Type B pancreatic cell (in vitro differentiated cells): ENCODE data around the gene MS4A4A. TPM values are rescaled to one million over a fixed set of nuclear protein-coding genes. Genes with fewer than 3 reads are reported as not detected.
"Not testable (repeated sequence)": the region's sequence is repeated elsewhere in the genome, so short reads cannot be mapped to it uniquely, and the experiment has no call there.

ENCODE experiments used
- DNase-seq: peaks from one replicate; pipeline ENCODE4 v3.0.0; 2021; ENCODE audit warnings: mixed read lengths; ENCODE audit not compliant: unreplicated experiment; ENCODE audit errors: extremely low spot score
- H3K27ac Mint-ChIP-seq: 2 replicates; pipeline ENCODE4 v1.8.0; 2021; ENCODE audit warnings: mild to moderate bottlenecking, mixed read lengths
- H3K27me3 Mint-ChIP-seq: 2 replicates; pipeline ENCODE4 v1.8.0; 2021; ENCODE audit warnings: mixed read lengths
- H3K36me3 Mint-ChIP-seq: 2 replicates; pipeline ENCODE4 v1.8.0; 2021; ENCODE audit warnings: mixed read lengths
- H3K4me1 Mint-ChIP-seq: one replicate; pipeline ENCODE4 v1.8.0; 2021; ENCODE audit warnings: mixed read lengths; ENCODE audit not compliant: unreplicated experiment
- H3K4me3 Mint-ChIP-seq: 2 replicates; pipeline ENCODE4 v1.8.0; 2021; ENCODE audit warnings: mild to moderate bottlenecking, mixed read lengths
- H3K9me3 Mint-ChIP-seq: 2 replicates; pipeline ENCODE4 v1.8.0; 2021; ENCODE audit warnings: mixed read lengths
- CTCF ChIP-seq: fragments of 200-600 bp; sonication (generic); conservative IDR thresholded peaks from 2 replicates; pipeline ENCODE4 v1.5.0; 2021; ENCODE audit warnings: antibody characterized with exemption, mild to moderate bottlenecking
- total RNA-seq: library from RNA; stranded (reverse); gene quantifications from 2 replicates; pipeline ENCODE4 v1.2.1, GENCODE V29; 2021; ENCODE audit warnings: low replicate concordance

MS4A4A gene
- total RNA-seq, 1 donor from 2014 or later, result not detected

- H3K9me3 Mint-ChIP-seq, result peaks cover 5% of the 10 kb centered on the region
- H3K27me3 Mint-ChIP-seq, result peaks cover 9% of the 10 kb centered on the region
- TF ChIP-seq CTCF, result no peak
- H3K4me1 Mint-ChIP-seq, result no peaks in the 10 kb centered on the region
- H3K36me3 Mint-ChIP-seq, result no peaks in the 10 kb centered on the region
- no peak overlapping the region for H3K4me3 Mint-ChIP-seq
- no peak for DNase-seq
- no peak overlapping the region for H3K27ac Mint-ChIP-seq
Measured at GRCh38 chr11:60264644-60265043, 15.8 kb upstream of the MS4A4A start.

GRCh38 chr11:60265373-60266214 is 14.9 kb upstream of the MS4A4A start:
- no peaks in the 10 kb centered on the region for H3K36me3 Mint-ChIP-seq
- H3K27me3 Mint-ChIP-seq, result peaks cover 9% of the 10 kb centered on the region
- DNase-seq, result no peak
- no peaks in the 10 kb centered on the region for H3K4me1 Mint-ChIP-seq
- peak; percentile 91 for TF ChIP-seq CTCF
- no peak overlapping the region for H3K27ac Mint-ChIP-seq
- no peaks in the 10 kb centered on the region for H3K9me3 Mint-ChIP-seq
- H3K4me3 Mint-ChIP-seq, result no peak overlapping the region

- H3K27ac Mint-ChIP-seq, result no peak overlapping the region
- no peaks in the 10 kb centered on the region for H3K9me3 Mint-ChIP-seq
- no peak for DNase-seq
- no peaks in the 10 kb centered on the region for H3K27me3 Mint-ChIP-seq
- no peak for TF ChIP-seq CTCF
- no peaks in the 10 kb centered on the region for H3K4me1 Mint-ChIP-seq
- no peak overlapping the region for H3K4me3 Mint-ChIP-seq
- H3K36me3 Mint-ChIP-seq, result no peaks in the 10 kb centered on the region
Measured at GRCh38 chr11:60274416-60274815, 6.0 kb upstream of the MS4A4A start.

- H3K36me3 Mint-ChIP-seq, result no peaks in the 10 kb centered on the region
- TF ChIP-seq CTCF, result no peak
- DNase-seq, result no peak
- H3K9me3 Mint-ChIP-seq, result no peaks in the 10 kb centered on the region
- H3K4me1 Mint-ChIP-seq, result no peaks in the 10 kb centered on the region
- no peak overlapping the region for H3K4me3 Mint-ChIP-seq
- H3K27ac Mint-ChIP-seq, result no peak overlapping the region
- H3K27me3 Mint-ChIP-seq, result no peaks in the 10 kb centered on the region
Measured at GRCh38 chr11:60281485-60281884, 1.0 kb downstream of the MS4A4A start.

GRCh38 chr11:60282286-60282685 is 1.8 kb downstream of the MS4A4A start:
- Mint-ChIP-seq H3K27me3 (no peaks in the 10 kb centered on the region), H3K9me3 (no peaks in the 10 kb centered on the region), H3K36me3 (no peaks in the 10 kb centered on the region), H3K4me1 (no peaks in the 10 kb centered on the region), H3K27ac (no peak overlapping the region), H3K4me3 (no peak overlapping the region)
- DNase-seq, result no peak
- TF ChIP-seq CTCF, result no peak

- not testable (repeated sequence) for H3K4me3 Mint-ChIP-seq, DNase-seq, H3K4me1 Mint-ChIP-seq, H3K27me3 Mint-ChIP-seq, H3K9me3 Mint-ChIP-seq, H3K36me3 Mint-ChIP-seq, H3K27ac Mint-ChIP-seq
Measured at GRCh38 chr11:60285411-60286126, 5.1 kb downstream of the MS4A4A start.
